HG03354 (cell line): ENCODE results near the gene SLC17A9.

Source experiments
- ATAC-seq: cut with Tn5 transposase; IDR thresholded peaks from one replicate; pipeline ENCODE4 v1.9.1; 2021; ENCODE audit warnings: mild to moderate bottlenecking; ENCODE audit not compliant: unreplicated experiment, poor library complexity, severe bottlenecking

The SLC17A9 gene

GRCh38 chr20:62976886-62977285 lies 24.4 kb downstream of the SLC17A9 start:
- no peak for ATAC-seq

- peak; percentile 61 for ATAC-seq
These were observed 25.4 kb downstream of the SLC17A9 start for GRCh38 chr20:62977613-62978560.

GRCh38 chr20:62978561-62978943 lies 26.0 kb downstream of the SLC17A9 start:
- no peak for ATAC-seq

GRCh38 chr20:62979310-62979709 lies 26.8 kb downstream of the SLC17A9 start:
- ATAC-seq = no peak

- ATAC-seq = no peak
These were observed 27.4 kb downstream of the SLC17A9 start for GRCh38 chr20:62979876-62980373.

GRCh38 chr20:62980380-62980960 lies 28.0 kb downstream of the SLC17A9 start:
- no peak for ATAC-seq

GRCh38 chr20:62980970-62981369 lies 28.5 kb downstream of the SLC17A9 start:
- no peak for ATAC-seq

GRCh38 chr20:62982124-62983075 lies 29.9 kb downstream of the SLC17A9 start:
- no peak for ATAC-seq

- no peak for ATAC-seq
These were observed 30.7 kb downstream of the SLC17A9 start for GRCh38 chr20:62983210-62983609.

- no peak for ATAC-seq
These were observed 32.3 kb downstream of the SLC17A9 start for GRCh38 chr20:62984666-62985443.

GRCh38 chr20:62985444-62985778 lies 32.9 kb downstream of the SLC17A9 start:
- no peak for ATAC-seq

GRCh38 chr20:62986257-62986800 lies 33.8 kb downstream of the SLC17A9 start:
- ATAC-seq = no peak

- no peak for ATAC-seq
These were observed 34.6 kb downstream of the SLC17A9 start for GRCh38 chr20:62987114-62987513.

GRCh38 chr20:62989201-62989601 lies 36.7 kb downstream of the SLC17A9 start:
- no peak for ATAC-seq

- no peak for ATAC-seq
These were observed 37.9 kb downstream of the SLC17A9 start for GRCh38 chr20:62990306-62990825.

- no peak for ATAC-seq
These were observed 38.8 kb downstream of the SLC17A9 start for GRCh38 chr20:62991196-62991807.

GRCh38 chr20:62991863-62992262 lies 39.4 kb downstream of the SLC17A9 start:
- no peak for ATAC-seq

- ATAC-seq = no peak
These were observed 41.5 kb downstream of the SLC17A9 start for GRCh38 chr20:62993856-62994494.
